ENCODE measurements around the gene TMED1. TPM values are rescaled to one million over a fixed set of nuclear protein-coding genes. Genes with fewer than 3 reads are reported as not detected.

TMED1 gene
- total RNA-seq, 1 experiment from 2014 or later, result 30.3 TPM

- in situ Hi-C loops (cut with HindIII; ENCODE audit: low pct_unique_long_range_greater_than_20kb, low sequenced_read_pairs), result no loop called here
- Histone ChIP-seq H3K36me3 (ENCODE audit: control insufficient read depth, insufficient read depth, low read length) (0 out of 2 replicates have a peak, but pooled peaks cover 2% of the 10 kb centered on the region), H3K9me3 (ENCODE audit: control insufficient read depth, insufficient read depth, low read depth, low read length) (no peaks in the 10 kb centered on the region), H3K27me3 (ENCODE audit: control insufficient read depth, insufficient read depth, low read length) (no peaks in the 10 kb centered on the region), H3K4me3 (ENCODE audit: low read depth in 2 of 2, low read length in 2 of 2) (no peak overlapping the region), H3K27ac (ENCODE audit: low read length) (no peak overlapping the region), H3K4me1 (ENCODE audit: control insufficient read depth, insufficient read depth, low read length) (no peaks in the 10 kb centered on the region)
- ChIA-PET POLR2A (no interaction called here), CTCF (no interaction called here)
- DNase-seq (ENCODE audit: low read depth, low spot score) (no peak), ATAC-seq (no peak)
- intact Hi-C loops (cut with micrococcal nuclease; ENCODE audit: unreplicated experiment), result no loop called here
- no TSS peak for BruUV-seq (replicated peaks)
- TF ChIP-seq TCF7L2 (IDR thresholded peaks at IDR 0.05; ENCODE audit: low read depth, low read length) (no peak), REST (IDR thresholded peaks at IDR 0.05; ENCODE audit: insufficient read depth in 1 of 2, low read depth in 2 of 2, low read length in 1 of 2) (no peak), POLR2AphosphoS5 (IDR thresholded peaks at IDR 0.05; ENCODE audit: low read depth, low read length) (no peak), CTCF (IDR thresholded peaks at IDR 0.05) (no peak), SIN3A (IDR thresholded peaks at IDR 0.05; ENCODE audit: borderline replicate concordance, insufficient read depth, low read depth, low read length) (no peak)
Measured at GRCh38 chr19:10782795-10783194, 53.2 kb downstream of the TMED1 start.

Small RNA genes lying within 50 kb of the gene (microRNA-seq; reads per million reads assigned to microRNA genes)
- gene MIR199A1 (ENCODE audit: unreplicated experiment) (not detected), gene MIR6793 (ENCODE audit: unreplicated experiment) (not detected)

Other genes starting within 250 kb of the TMED1 start
- gene AP1M2, start 248.9 kb downstream of the TMED1 start, total RNA-seq (2021; ENCODE audit: unreplicated experiment), result 10.1 TPM
- 31.5 TPM for gene SLC44A2, start 210.7 kb downstream of the TMED1 start, total RNA-seq (2021; ENCODE audit: unreplicated experiment)
- gene ILF3, start 181.9 kb downstream of the TMED1 start, total RNA-seq (2021; ENCODE audit: unreplicated experiment), result 365 TPM
- 69.9 TPM for gene QTRT1, start 134.8 kb downstream of the TMED1 start, total RNA-seq (2021; ENCODE audit: unreplicated experiment)
- 125 TPM for gene DNM2, start 118.1 kb downstream of the TMED1 start, total RNA-seq (2021; ENCODE audit: unreplicated experiment)
- not detected for gene C19orf38, start 12.2 kb upstream of the TMED1 start, total RNA-seq (2021; ENCODE audit: unreplicated experiment)
- gene CARM1, start 35.3 kb upstream of the TMED1 start, total RNA-seq (2021; ENCODE audit: unreplicated experiment), result 44.9 TPM
- 29.0 TPM for gene YIPF2, start 92.4 kb upstream of the TMED1 start, total RNA-seq (2021; ENCODE audit: unreplicated experiment)
- gene TIMM29, start 92.6 kb upstream of the TMED1 start, total RNA-seq (2021; ENCODE audit: unreplicated experiment), result 16.5 TPM
- gene SMARCA4, start 124.8 kb upstream of the TMED1 start, total RNA-seq (2021; ENCODE audit: unreplicated experiment), result 36.2 TPM